HG02642 (cell line): ENCODE data around the gene VSTM2B.

Experiments
- ATAC-seq: cut with Tn5 transposase; IDR thresholded peaks from one replicate; pipeline ENCODE4 v1.9.1; 2021; ENCODE audit warnings: mild to moderate bottlenecking; ENCODE audit not compliant: unreplicated experiment, poor library complexity

Gene VSTM2B

GRCh38 chr19:29612801-29613595, 87.2 kb downstream of the VSTM2B start:
- no peak for ATAC-seq

- ATAC-seq: no peak
Measured at GRCh38 chr19:29614046-29614445, 88.3 kb downstream of the VSTM2B start.
